Stimulated activated naive CD8-positive, alpha-beta T cell treated with anti-CD3 and anti-CD28 coated beads, Interleukin-15, Interleukin-2, amounts not matched to agents 100 ng/mL and 50 ng/mL, for 24 hours (primary cell): ENCODE results near the gene TRIM63.

Source experiments
- H3K27ac Mint-ChIP-seq: one replicate; pipeline ENCODE4 v1.8.0; 2021; ENCODE audit warnings: mild to moderate bottlenecking, mixed read lengths
- H3K27me3 Mint-ChIP-seq: one replicate; pipeline ENCODE4 v1.8.0; 2021; ENCODE audit warnings: mixed read lengths
- H3K36me3 Mint-ChIP-seq: one replicate; pipeline ENCODE4 v1.8.0; 2021; ENCODE audit warnings: low read depth, mixed read lengths
- H3K4me1 Mint-ChIP-seq: one replicate; pipeline ENCODE4 v1.8.0; 2021; ENCODE audit warnings: low read depth, mixed read lengths
- H3K4me3 Mint-ChIP-seq: one replicate; pipeline ENCODE4 v1.8.0; 2021; ENCODE audit warnings: mild to moderate bottlenecking, mixed read lengths
- H3K9me3 Mint-ChIP-seq: one replicate; pipeline ENCODE4 v1.8.0; 2021; ENCODE audit warnings: mixed read lengths

TRIM63 gene

DNA sequence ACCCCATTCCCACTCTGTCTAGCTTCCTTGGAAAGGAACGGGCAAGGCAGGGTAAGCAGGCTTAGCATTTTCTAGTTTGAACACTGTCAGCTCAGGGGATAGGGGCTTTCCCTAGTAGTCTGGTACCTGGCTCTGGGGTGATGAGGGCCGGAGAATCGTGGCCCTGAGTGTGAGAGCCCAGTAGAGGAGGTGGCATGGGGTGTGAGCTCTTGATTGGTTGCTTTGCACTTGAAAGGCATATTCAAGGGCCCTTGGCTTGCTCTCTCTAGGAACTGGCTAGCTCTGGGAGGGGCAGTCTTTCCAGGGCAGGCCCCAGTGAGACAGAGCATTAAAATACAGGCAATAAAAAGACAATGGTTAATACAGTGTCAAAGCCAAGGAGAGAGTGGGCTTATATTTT is 56.6 kb downstream of the TRIM63 start:
- Mint-ChIP-seq H3K27ac (no peak overlapping the region), H3K9me3 (no peaks in the 10 kb centered on the region), H3K4me3 (no peak overlapping the region), H3K4me1 (no peaks in the 10 kb centered on the region), H3K27me3 (peaks cover 4% of the 10 kb centered on the region), H3K36me3 (no peaks in the 10 kb centered on the region)

DNA sequence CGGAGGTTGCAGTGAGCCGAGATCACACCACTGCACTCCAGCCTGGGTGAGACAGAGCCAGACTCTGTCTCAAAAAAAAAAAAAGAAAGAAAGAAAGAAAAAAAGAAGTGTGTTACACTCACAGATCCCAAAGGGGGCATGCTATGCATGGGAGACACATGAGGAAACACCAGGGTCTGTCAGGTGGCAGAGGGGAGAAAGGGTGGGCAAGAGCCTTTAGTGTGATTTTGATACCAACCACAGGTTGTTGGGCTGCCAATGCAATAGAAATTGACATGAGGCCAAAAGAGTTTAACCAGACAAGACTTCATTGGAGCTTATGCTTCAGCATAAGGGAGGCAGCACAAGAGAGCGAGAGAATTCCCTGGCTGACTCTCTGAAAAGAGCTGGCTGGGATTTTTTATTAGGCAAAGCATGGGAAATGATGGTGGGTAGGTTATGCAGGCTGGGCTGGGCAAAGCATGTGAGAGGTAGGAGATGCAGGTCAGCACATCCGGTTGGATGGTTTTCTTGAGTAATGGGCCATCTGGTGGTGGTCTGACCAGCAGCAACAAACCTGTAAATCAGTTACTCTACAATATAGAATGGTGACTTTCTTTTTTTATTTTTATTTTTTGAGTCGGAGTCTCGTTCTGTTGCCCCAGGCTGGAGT is 57.5 kb downstream of the TRIM63 start:
- Mint-ChIP-seq H3K27me3 (peaks cover 4% of the 10 kb centered on the region), H3K4me3 (no peak overlapping the region), H3K27ac (no peak overlapping the region), H3K4me1 (no peaks in the 10 kb centered on the region), H3K9me3 (no peaks in the 10 kb centered on the region), H3K36me3 (no peaks in the 10 kb centered on the region)

DNA sequence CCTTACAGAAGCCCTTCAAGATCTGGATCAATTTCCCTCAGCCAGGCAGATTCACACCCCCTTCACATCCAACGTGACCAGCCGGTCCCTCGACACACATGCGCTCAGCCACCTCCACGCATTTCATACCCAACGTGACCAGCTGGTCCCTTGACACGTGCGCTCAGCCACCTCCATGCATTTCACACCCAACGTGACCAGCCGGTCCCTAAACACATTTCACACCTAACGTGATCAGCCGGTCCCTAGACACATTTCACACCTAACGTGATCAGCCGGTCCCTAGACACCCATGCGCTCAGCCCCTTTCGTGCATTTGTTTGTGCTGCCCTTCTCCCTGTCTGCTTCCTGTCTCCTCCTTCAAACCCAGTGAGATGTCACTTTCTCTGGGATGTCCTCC is 60.7 kb downstream of the TRIM63 start:
- Mint-ChIP-seq H3K27me3 (peaks cover 4% of the 10 kb centered on the region), H3K27ac (no peak overlapping the region), H3K36me3 (no peaks in the 10 kb centered on the region), H3K4me3 (no peak overlapping the region), H3K9me3 (no peaks in the 10 kb centered on the region), H3K4me1 (no peaks in the 10 kb centered on the region)

DNA sequence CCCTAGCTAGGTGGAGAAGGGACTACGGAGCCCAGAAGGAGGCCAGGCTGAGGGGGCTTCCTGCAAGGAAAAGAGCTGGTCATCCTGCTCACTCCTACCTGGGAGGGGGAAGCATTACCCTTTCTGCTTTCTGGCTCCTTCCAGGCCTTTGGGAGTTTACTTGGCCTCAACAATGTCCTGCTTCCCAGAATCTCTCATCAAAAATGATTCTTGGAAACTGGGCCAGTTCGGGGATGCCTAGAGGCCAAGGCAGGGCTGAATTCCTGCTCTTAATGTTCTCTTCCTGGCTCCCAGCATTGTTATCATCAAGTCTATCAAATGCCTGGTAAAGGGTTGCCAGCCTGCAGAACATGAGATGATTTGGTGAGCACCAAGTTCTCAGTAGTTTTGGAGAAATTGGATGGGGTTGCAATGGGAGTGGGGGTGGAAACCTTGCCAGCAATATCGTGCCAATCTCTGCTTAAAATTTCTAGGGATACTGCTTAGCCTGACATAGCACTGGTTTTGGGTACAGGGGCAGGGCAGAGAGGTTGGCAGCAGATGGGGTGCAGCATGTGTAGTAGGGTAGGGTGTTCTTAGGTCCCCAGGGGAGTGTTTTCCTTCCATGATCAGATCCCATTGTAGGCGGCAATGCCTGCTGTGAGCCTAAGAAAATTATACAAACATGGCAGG is 61.9 kb downstream of the TRIM63 start:
- no peak overlapping the region for H3K27ac Mint-ChIP-seq
- H3K4me3 Mint-ChIP-seq, result no peak overlapping the region
- no peaks in the 10 kb centered on the region for H3K36me3 Mint-ChIP-seq
- no peaks in the 10 kb centered on the region for H3K9me3 Mint-ChIP-seq
- no peaks in the 10 kb centered on the region for H3K4me1 Mint-ChIP-seq
- H3K27me3 Mint-ChIP-seq, result peaks cover 4% of the 10 kb centered on the region

DNA sequence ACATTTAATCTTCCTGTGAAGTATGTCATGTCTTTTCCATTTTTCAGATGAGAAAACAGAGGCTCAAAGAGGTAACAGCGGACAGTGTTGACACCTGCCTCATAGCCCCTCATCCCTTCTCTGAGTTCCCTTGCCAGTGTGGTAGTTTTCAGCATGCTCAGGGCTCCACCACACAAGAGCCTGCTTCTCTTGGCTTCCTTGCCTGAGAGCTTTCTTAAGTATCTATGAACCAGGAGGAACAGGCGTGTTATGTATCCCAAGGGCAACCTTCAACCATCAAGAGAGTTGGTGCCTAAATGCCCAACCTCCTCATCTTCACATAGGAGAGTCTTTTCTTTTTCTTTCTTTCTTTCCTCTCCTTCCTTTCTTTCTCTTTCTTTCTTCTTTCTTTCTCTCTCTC is 63.7 kb downstream of the TRIM63 start:
- Mint-ChIP-seq H3K36me3 (no peaks in the 10 kb centered on the region), H3K27me3 (peaks cover 4% of the 10 kb centered on the region), H3K27ac (no peak overlapping the region), H3K9me3 (no peaks in the 10 kb centered on the region), H3K4me1 (peaks cover 2% of the 10 kb centered on the region), H3K4me3 (no peak overlapping the region)

DNA sequence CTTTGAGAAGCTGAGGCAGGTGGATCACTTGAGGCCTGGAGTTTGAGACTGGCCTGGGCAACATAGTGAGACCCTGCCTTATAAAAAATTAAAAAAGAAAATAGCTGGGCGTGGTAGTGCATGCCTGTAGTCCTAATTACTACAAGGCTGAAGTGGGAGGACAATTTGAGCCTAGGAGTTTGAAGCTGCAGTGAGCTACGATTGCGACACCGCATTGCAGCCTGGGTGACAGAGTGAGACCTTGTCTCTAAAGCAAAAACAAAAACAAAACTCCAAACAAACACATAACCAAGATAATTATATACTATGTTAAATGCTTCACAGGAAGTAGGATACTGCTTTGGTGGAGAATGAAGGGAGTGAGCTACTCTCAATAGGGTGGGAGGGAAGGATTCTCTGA is 64.2 kb downstream of the TRIM63 start:
- no peaks in the 10 kb centered on the region for H3K9me3 Mint-ChIP-seq
- no peak overlapping the region for H3K4me3 Mint-ChIP-seq
- H3K27me3 Mint-ChIP-seq, result peaks cover 4% of the 10 kb centered on the region
- no peak overlapping the region for H3K27ac Mint-ChIP-seq
- H3K36me3 Mint-ChIP-seq, result no peaks in the 10 kb centered on the region
- peaks cover 7% of the 10 kb centered on the region for H3K4me1 Mint-ChIP-seq
